SK-N-SH treated with all-trans-retinoic acid at 6 μM for 48 hours (cell line): ENCODE measurements around the gene IGHMBP2.

Experiments
- ATAC-seq: fragments of 200-7000 bp; cut with Tn5 transposase; 3 replicates; pipeline ENCODE4 v1.9.1; 2020; ENCODE audit warnings: mild to moderate bottlenecking, moderate library complexity
- ARNTL ChIP-seq: fragments of 450-650 bp; formaldehyde crosslinking; IDR thresholded peaks from 2 replicates; pipeline ENCODE4 v1.5.0; 2020; ENCODE audit warnings: low read depth, mild to moderate bottlenecking, moderate library complexity, borderline replicate concordance
- BACH2 ChIP-seq: fragments of 250-450 bp; sonication (Bioruptor Pico); IDR thresholded peaks from 2 replicates; pipeline ENCODE4 v1.9.0; 2021; ENCODE audit warnings: mild to moderate bottlenecking, borderline replicate concordance
- CREB5 ChIP-seq: fragments of 250-450 bp; sonication (Bioruptor Pico); IDR thresholded peaks from 2 replicates; pipeline ENCODE4 v1.5.1; 2020; ENCODE audit warnings: low read depth, mild to moderate bottlenecking, moderate library complexity
- CSDC2 ChIP-seq: fragments of 250-450 bp; sonication (Bioruptor Pico); IDR thresholded peaks from 2 replicates; pipeline ENCODE4 v1.5.0; 2020; ENCODE audit warnings: mild to moderate bottlenecking, moderate library complexity
- CSRNP3 ChIP-seq: fragments of 250-450 bp; sonication (Bioruptor Pico); IDR thresholded peaks from 2 replicates; pipeline ENCODE4 v1.5.1; 2021; ENCODE audit warnings: mild to moderate bottlenecking, moderate library complexity
- ESRRG ChIP-seq: fragments of 250-450 bp; sonication (Bioruptor Pico); IDR thresholded peaks from 2 replicates; pipeline ENCODE4 v1.6.1; 2021; ENCODE audit warnings: mild to moderate bottlenecking
- GLIS3 ChIP-seq: fragments of 250-450 bp; sonication (Bioruptor Pico); IDR thresholded peaks from 2 replicates; pipeline ENCODE4 v1.5.0; 2020; ENCODE audit warnings: mild to moderate bottlenecking, moderate library complexity
- ISL1 ChIP-seq: fragments of 250-450 bp; sonication (Bioruptor Pico); IDR thresholded peaks from 2 replicates; pipeline ENCODE4 v2.1.2; 2022; ENCODE audit warnings: mild to moderate bottlenecking, moderate library complexity
- OSR1 ChIP-seq: fragments of 250-450 bp; sonication (Bioruptor Pico); IDR thresholded peaks from 2 replicates; pipeline ENCODE4 v1.8.0; 2022; ENCODE audit warnings: moderate library complexity, mild to moderate bottlenecking, inconsistent platforms
- PATZ1 ChIP-seq: fragments of 250-450 bp; sonication (Bioruptor Pico); IDR thresholded peaks from 2 replicates; pipeline ENCODE4 v1.8.0; 2020; ENCODE audit warnings: mild to moderate bottlenecking, moderate library complexity, borderline replicate concordance
- PPARA ChIP-seq: fragments of 250-450 bp; sonication (Bioruptor Pico); IDR thresholded peaks from 2 replicates; pipeline ENCODE4 v1.5.0; 2020; ENCODE audit warnings: mild to moderate bottlenecking, borderline replicate concordance
- TCF4 ChIP-seq: fragments of 250-450 bp; sonication (Bioruptor Pico); IDR thresholded peaks from 2 replicates; pipeline ENCODE4 v1.8.0; 2021; ENCODE audit warnings: mild to moderate bottlenecking, moderate library complexity, borderline replicate concordance
- TOX ChIP-seq: fragments of 250-450 bp; sonication (Bioruptor Pico); IDR thresholded peaks from 2 replicates; pipeline ENCODE4 v1.8.0; 2021; ENCODE audit warnings: mild to moderate bottlenecking, moderate library complexity, borderline replicate concordance
- ZC3H10 ChIP-seq: fragments of 250-450 bp; sonication (Bioruptor Pico); IDR thresholded peaks from 2 replicates; pipeline ENCODE4 v1.5.1; 2021; ENCODE audit warnings: mild to moderate bottlenecking, moderate library complexity
- ZFP3 ChIP-seq: fragments of 250-450 bp; sonication (Bioruptor Pico); IDR thresholded peaks from 2 replicates; pipeline ENCODE4 v1.5.0; 2020; ENCODE audit warnings: mild to moderate bottlenecking, moderate library complexity
- ZNF70 ChIP-seq: fragments of 450-650 bp; formaldehyde crosslinking; IDR thresholded peaks from 2 replicates; pipeline ENCODE4 v1.5.0; 2020; ENCODE audit warnings: mild to moderate bottlenecking, moderate library complexity
- ZNF8 ChIP-seq: fragments of 450-650 bp; formaldehyde crosslinking; IDR thresholded peaks from 2 replicates; pipeline ENCODE4 v1.5.0; 2020; ENCODE audit warnings: mild to moderate bottlenecking, moderate library complexity

The IGHMBP2 gene

GRCh38 chr11:68924073-68924925 is 20.6 kb downstream of the IGHMBP2 start:
- TF ChIP-seq ZNF70 (CRISPR knock-in tag) (no peak), BACH2 (CRISPR knock-in tag) (no peak), TOX (CRISPR knock-in tag) (no peak), ARNTL (CRISPR knock-in tag) (no peak), ZC3H10 (no peak), PPARA (CRISPR knock-in tag) (no peak)
- TF ChIP-seq, all 23 proteins: peak for 0
- ATAC-seq: no peak

GRCh38 chr11:68925611-68926010 is 21.9 kb downstream of the IGHMBP2 start:
- ATAC-seq: no peak
- TF ChIP-seq CSDC2 (CRISPR knock-in tag): no peak
- TF ChIP-seq PPARA (CRISPR knock-in tag): no peak
- no peak for TF ChIP-seq TOX (CRISPR knock-in tag)
- TF ChIP-seq ESRRG (CRISPR knock-in tag): no peak
- TF ChIP-seq ARNTL (CRISPR knock-in tag): no peak
- TF ChIP-seq GLIS3 (CRISPR knock-in tag): no peak
- no peak for TF ChIP-seq ZNF8
- no peak for TF ChIP-seq OSR1 (CRISPR knock-in tag)
- TF ChIP-seq BACH2 (CRISPR knock-in tag): no peak
- TF ChIP-seq TCF4 (CRISPR knock-in tag): no peak
- TF ChIP-seq CREB5 (CRISPR knock-in tag): no peak
- TF ChIP-seq CSRNP3 (CRISPR knock-in tag): no peak
- no peak for TF ChIP-seq ISL1
- no peak for TF ChIP-seq ZFP3
- TF ChIP-seq ZNF70 (CRISPR knock-in tag): no peak

GRCh38 chr11:68927280-68928135 is 23.8 kb downstream of the IGHMBP2 start:
- no peak for TF ChIP-seq ARNTL (CRISPR knock-in tag)
- TF ChIP-seq PATZ1 (CRISPR knock-in tag): no peak
- no peak for TF ChIP-seq TCF4 (CRISPR knock-in tag)
- ATAC-seq: no peak

GRCh38 chr11:68928136-68928880 is 24.6 kb downstream of the IGHMBP2 start:
- ATAC-seq: no peak
- no peak for TF ChIP-seq OSR1 (CRISPR knock-in tag)
- TF ChIP-seq BACH2 (CRISPR knock-in tag): no peak
- TF ChIP-seq PATZ1 (CRISPR knock-in tag): no peak
- TF ChIP-seq ZNF70 (CRISPR knock-in tag): no peak
